Endometrium (tissue), 2 donors: ENCODE measurements around the gene SH3RF1.
"Not testable (repeated sequence)": the region's sequence is repeated elsewhere in the genome, so short reads cannot be mapped to it uniquely, and the experiment has no call there.

Experiments used
- FAIRE-seq: peaks from 2 replicates; lab custom pipeline; 2012; peaks lifted over from hg19 to GRCh38; lab: Jason Lieb, UNC
- donor health status: control.
- donor health status: control.

SH3RF1 gene

GRCh38 chr4:169200361-169201030 is 70.3 kb downstream of the SH3RF1 start:
- FAIRE-seq = no peak

- no peak for FAIRE-seq
These were observed 71.6 kb downstream of the SH3RF1 start for GRCh38 chr4:169199184-169199583.

GRCh38 chr4:169198167-169198566 is 72.6 kb downstream of the SH3RF1 start:
- no peak for FAIRE-seq

- FAIRE-seq = not testable (repeated sequence)
These were observed 73.5 kb downstream of the SH3RF1 start for GRCh38 chr4:169197206-169197605.

GRCh38 chr4:169195032-169195431 is 75.7 kb downstream of the SH3RF1 start:
- FAIRE-seq = no peak

- not testable (repeated sequence) for FAIRE-seq
These were observed 80.8 kb downstream of the SH3RF1 start for GRCh38 chr4:169189968-169190367.

GRCh38 chr4:169189372-169189771 is 81.4 kb downstream of the SH3RF1 start:
- FAIRE-seq = no peak

- FAIRE-seq = no peak
These were observed 82.6 kb downstream of the SH3RF1 start for GRCh38 chr4:169188204-169188603.

GRCh38 chr4:169185133-169185956 is 85.4 kb downstream of the SH3RF1 start:
- FAIRE-seq = no peak

GRCh38 chr4:169184686-169185085 is 86.1 kb downstream of the SH3RF1 start:
- FAIRE-seq = no peak

GRCh38 chr4:169184236-169184635 is 86.5 kb downstream of the SH3RF1 start:
- FAIRE-seq = no peak

GRCh38 chr4:169183581-169183980 is 87.2 kb downstream of the SH3RF1 start:
- FAIRE-seq = no peak

GRCh38 chr4:169179609-169180521 is 90.9 kb downstream of the SH3RF1 start:
- FAIRE-seq = no peak

GRCh38 chr4:169178092-169178491 is 92.7 kb downstream of the SH3RF1 start:
- not testable (repeated sequence) for FAIRE-seq

GRCh38 chr4:169175476-169175875 is 95.3 kb downstream of the SH3RF1 start:
- FAIRE-seq = no peak

- FAIRE-seq = no peak
These were observed 95.7 kb downstream of the SH3RF1 start for GRCh38 chr4:169175035-169175434.

GRCh38 chr4:169174247-169174646 is 96.5 kb downstream of the SH3RF1 start:
- no peak for FAIRE-seq

- FAIRE-seq = no peak
These were observed 102.5 kb downstream of the SH3RF1 start for GRCh38 chr4:169167957-169168858.

- no peak for FAIRE-seq
These were observed 105.9 kb downstream of the SH3RF1 start for GRCh38 chr4:169164669-169165415.

- FAIRE-seq = no peak
These were observed 106.6 kb downstream of the SH3RF1 start for GRCh38 chr4:169163947-169164668.
